ENCODE data around the gene GPC1.

- TF ChIP-seq CTCF (IDR thresholded peaks at IDR 0.05) (no peak), POLR2AphosphoS5 (IDR thresholded peaks at IDR 0.05) (no peak), POLR2A (IDR thresholded peaks at IDR 0.05) (no peak), EP300 (IDR thresholded peaks at IDR 0.05) (no peak)
These were observed 19.8 kb downstream of the GPC1 start for GRCh38 chr2:240455272-240455646.
